PC-9 (cell line): ENCODE measurements around the gene NT5C1A.

ENCODE experiments used
- CTCF ChIP-seq: fragments of 200-600 bp; sonication (generic); conservative IDR thresholded peaks from 2 replicates; pipeline ENCODE4 v1.6.1; 2017; ENCODE audit warnings: mixed run types, antibody characterized with exemption, mild to moderate bottlenecking, moderate library complexity
- EZH2 ChIP-seq: fragments of 200-600 bp; sonication (generic); IDR thresholded peaks from 2 replicates; pipeline ENCODE4 v1.8.0; 2017; ENCODE audit warnings: antibody characterized with exemption, low read depth

GRCh38 chr1:39639305-39640130 is 32.4 kb downstream of the NT5C1A start, which contains the start of gene HEYL:
- TF ChIP-seq CTCF (no peak), EZH2 (no peak)
